ENCODE data around the gene CCDC192.

- TF ChIP-seq, protein P1, sequence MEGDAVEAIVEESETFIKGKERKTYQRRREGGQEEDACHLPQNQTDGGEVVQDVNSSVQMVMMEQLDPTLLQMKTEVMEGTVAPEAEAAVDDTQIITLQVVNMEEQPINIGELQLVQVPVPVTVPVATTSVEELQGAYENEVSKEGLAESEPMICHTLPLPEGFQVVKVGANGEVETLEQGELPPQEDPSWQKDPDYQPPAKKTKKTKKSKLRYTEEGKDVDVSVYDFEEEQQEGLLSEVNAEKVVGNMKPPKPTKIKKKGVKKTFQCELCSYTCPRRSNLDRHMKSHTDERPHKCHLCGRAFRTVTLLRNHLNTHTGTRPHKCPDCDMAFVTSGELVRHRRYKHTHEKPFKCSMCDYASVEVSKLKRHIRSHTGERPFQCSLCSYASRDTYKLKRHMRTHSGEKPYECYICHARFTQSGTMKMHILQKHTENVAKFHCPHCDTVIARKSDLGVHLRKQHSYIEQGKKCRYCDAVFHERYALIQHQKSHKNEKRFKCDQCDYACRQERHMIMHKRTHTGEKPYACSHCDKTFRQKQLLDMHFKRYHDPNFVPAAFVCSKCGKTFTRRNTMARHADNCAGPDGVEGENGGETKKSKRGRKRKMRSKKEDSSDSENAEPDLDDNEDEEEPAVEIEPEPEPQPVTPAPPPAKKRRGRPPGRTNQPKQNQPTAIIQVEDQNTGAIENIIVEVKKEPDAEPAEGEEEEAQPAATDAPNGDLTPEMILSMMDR (IDR thresholded peaks at IDR 0.05): no peak
- TF ChIP-seq EP300 (IDR thresholded peaks at IDR 0.05) (no peak), POLR2A (IDR thresholded peaks at IDR 0.05) (no peak)
Observed at GRCh38 chr5:127867022-127867783, 164.0 kb downstream of the CCDC192 start.

Data from tibial nerve (tissue), 4 donors.